Keratinocyte (primary cell): Measurements from ENCODE around the gene ABR. TPM values are rescaled to one million over a fixed set of nuclear protein-coding genes. Genes with fewer than 3 reads are reported as not detected.

ENCODE experiments used
- DNase-seq: peaks from one replicate; pipeline ENCODE4 v3.0.0-alpha.2; 2011; ENCODE audit warnings: low read depth, missing footprints, low spot score
- FAIRE-seq: peaks from 2 replicates; lab custom pipeline; 2011; peaks lifted over from hg19 to GRCh38; lab: Jason Lieb, UNC
- H2AFZ ChIP-seq: 2 replicates; pipeline ENCODE4 v1.6.0; 2012; ENCODE audit warnings: low read length, control low read depth, inconsistent platforms; ENCODE audit not compliant: control insufficient read depth
- H3K27ac ChIP-seq: 2 replicates; pipeline ENCODE4 v1.5.1; 2011; ENCODE audit warnings: low read length; ENCODE audit not compliant: control insufficient read depth, insufficient read depth
- H3K27me3 ChIP-seq: 3 replicates; pipeline ENCODE4 v1.6.0; 2011; ENCODE audit warnings: low read length; ENCODE audit not compliant: control insufficient read depth, insufficient read depth; ENCODE audit errors: extremely low read depth
- H3K36me3 ChIP-seq, 2 experiments: 2 replicates in 1 of 2; 3 replicates in 1 of 2; pipeline ENCODE4 v1.5.1; 2011; ENCODE audit warnings: low read length in 2 of 2, mild to moderate bottlenecking in 1 of 2; ENCODE audit not compliant: control insufficient read depth in 2 of 2, insufficient read depth in 2 of 2; ENCODE audit errors: extremely low read depth in 1 of 2
- H3K4me1 ChIP-seq: 3 replicates; pipeline ENCODE4 v1.5.1; 2011; ENCODE audit warnings: low read length; ENCODE audit not compliant: control insufficient read depth, insufficient read depth; ENCODE audit errors: extremely low read depth
- H3K4me2 ChIP-seq: 3 replicates; pipeline ENCODE4 v1.6.0; 2011; ENCODE audit warnings: low read depth, low read length; ENCODE audit not compliant: control insufficient read depth, insufficient read depth; ENCODE audit errors: extremely low read depth
- H3K4me3 ChIP-seq, 3 experiments: fragments of 200-600 bp in 1 of 3; sonication (generic) in 1 of 3; 2 replicates in 2 of 3; 3 replicates in 1 of 3; pipeline ENCODE4 v1.5.1; 2011 to 2016; ENCODE audit warnings: low read length in 3 of 3, mild to moderate bottlenecking in 3 of 3, control low read depth in 2 of 3, inconsistent platforms in 1 of 3, low read depth in 1 of 3, mixed read lengths in 1 of 3, mixed run types in 1 of 3, moderate library complexity in 1 of 3; ENCODE audit not compliant: control insufficient read depth in 2 of 3, insufficient read depth in 2 of 3; ENCODE audit errors: extremely low read depth in 1 of 3
- H3K79me2 ChIP-seq: 2 replicates; pipeline ENCODE4 v1.6.0; 2012; ENCODE audit warnings: low read length; ENCODE audit not compliant: control insufficient read depth, insufficient read depth
- H3K9ac ChIP-seq: 3 replicates; pipeline ENCODE4 v1.6.0; 2011; ENCODE audit warnings: low read length; ENCODE audit not compliant: control insufficient read depth, insufficient read depth; ENCODE audit errors: extremely low read depth
- H3K9me1 ChIP-seq: 3 replicates; pipeline ENCODE4 v1.6.0; 2011; ENCODE audit warnings: low read length; ENCODE audit not compliant: control insufficient read depth, insufficient read depth; ENCODE audit errors: extremely low read depth
- H3K9me3 ChIP-seq: 2 replicates; pipeline ENCODE4 v1.5.1; 2012; ENCODE audit warnings: low read depth, low read length; ENCODE audit not compliant: control insufficient read depth
- H4K20me1 ChIP-seq: 3 replicates; pipeline ENCODE4 v1.6.0; 2011; ENCODE audit warnings: low read length; ENCODE audit not compliant: control insufficient read depth, insufficient read depth; ENCODE audit errors: extremely low read depth
- EZH2 ChIP-seq: IDR thresholded peaks from one replicate; pipeline ENCODE4 v1.6.1; 2012; ENCODE audit warnings: inconsistent platforms, mild to moderate bottlenecking, low read length, moderate library complexity
- dilution Hi-C: fragments of 300-500 bp; cut with MboI; formaldehyde crosslinking; loops from one replicate; pipeline ENCODE4 v1.7.0; 2020; ENCODE audit warnings: low sequenced_read_pairs; ENCODE audit not compliant: extremely low pct_ligation_motif_present
- polyA plus RNA-seq, 5 experiments: library from polyadenylated mRNA; depleted of rRNA in 3 of 5; stranded (reverse) in 3 of 5; stranded (forward) in 1 of 5; unstranded in 1 of 5; fragments of >200 nt; gene quantifications; 1 replicate in 1 of 5; 2 replicates in 3 of 5; 3 replicates in 1 of 5; pipeline versions ENCODE4 v1.2.1 to v1.2.3, GENCODE V29; 2011 to 2012; ENCODE audit warnings: missing spikeins in 2 of 5, low read depth in 1 of 5, low replicate concordance in 1 of 5
- TF ChIP-seq, protein P1 (sequence below), 3 experiments: IDR thresholded peaks in 1 of 3; conservative IDR thresholded peaks in 1 of 3; optimal IDR thresholded peaks in 1 of 3; 2 replicates in 2 of 3; 3 replicates in 1 of 3; pipeline versions ENCODE3 to v1.5.1; 2011; ENCODE audit warnings: low read length in 3 of 3, mild to moderate bottlenecking in 3 of 3, moderate library complexity in 2 of 3, control low read depth in 1 of 3, inconsistent platforms in 1 of 3; ENCODE audit not compliant: insufficient read depth in 2 of 3; ENCODE audit errors: extremely low read depth in 1 of 3

Gene ABR
- polyA plus RNA-seq, 1 donor (not counting 4 experiments of a cell fraction or from before 2014, with no cell fraction given), result 17.3 TPM

DNA sequence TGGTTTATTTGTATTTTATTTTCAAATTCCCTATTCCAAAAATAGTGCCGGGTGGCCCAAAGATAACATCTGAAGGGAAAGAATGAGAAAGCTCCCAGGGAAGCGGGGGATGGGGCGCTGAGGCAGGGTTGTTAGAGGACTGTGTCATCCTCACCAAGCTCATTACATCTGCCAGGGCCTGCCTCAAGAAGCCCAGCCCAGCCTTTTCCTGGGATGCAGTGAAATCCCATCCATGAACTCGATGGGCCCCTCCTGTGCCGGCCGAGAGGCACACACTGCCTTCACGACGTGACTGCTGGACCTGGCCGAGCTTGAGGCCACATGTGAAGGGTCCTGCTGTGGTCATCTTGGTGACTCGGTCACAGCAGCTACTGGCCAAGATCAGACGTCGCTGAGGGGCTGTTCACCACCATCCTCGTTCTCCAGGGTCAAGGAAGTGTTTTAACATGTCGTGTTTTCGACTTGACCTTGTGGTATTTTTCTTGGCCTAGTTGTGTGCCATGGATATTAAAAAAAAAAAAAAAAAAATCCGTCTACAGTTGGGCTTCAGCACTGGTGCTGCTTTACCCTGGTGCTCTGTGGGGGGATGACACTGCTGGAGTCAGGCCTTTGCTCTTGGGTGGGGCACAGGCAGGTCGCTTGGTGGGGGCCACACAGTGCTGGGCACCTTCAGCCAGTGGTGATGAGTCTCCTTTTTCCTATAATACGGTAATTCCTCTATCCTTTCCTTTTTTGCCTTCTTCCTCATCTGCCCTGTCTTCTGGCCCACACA is 178.0 kb downstream of the ABR start:
- DNase-seq (no peak), FAIRE-seq (peak; percentile 81)
- no peaks in the 10 kb centered on the region for H3K9me3 ChIP-seq
- peaks cover 7% of the 10 kb centered on the region for H4K20me1 ChIP-seq
- TF ChIP-seq, protein P1, sequence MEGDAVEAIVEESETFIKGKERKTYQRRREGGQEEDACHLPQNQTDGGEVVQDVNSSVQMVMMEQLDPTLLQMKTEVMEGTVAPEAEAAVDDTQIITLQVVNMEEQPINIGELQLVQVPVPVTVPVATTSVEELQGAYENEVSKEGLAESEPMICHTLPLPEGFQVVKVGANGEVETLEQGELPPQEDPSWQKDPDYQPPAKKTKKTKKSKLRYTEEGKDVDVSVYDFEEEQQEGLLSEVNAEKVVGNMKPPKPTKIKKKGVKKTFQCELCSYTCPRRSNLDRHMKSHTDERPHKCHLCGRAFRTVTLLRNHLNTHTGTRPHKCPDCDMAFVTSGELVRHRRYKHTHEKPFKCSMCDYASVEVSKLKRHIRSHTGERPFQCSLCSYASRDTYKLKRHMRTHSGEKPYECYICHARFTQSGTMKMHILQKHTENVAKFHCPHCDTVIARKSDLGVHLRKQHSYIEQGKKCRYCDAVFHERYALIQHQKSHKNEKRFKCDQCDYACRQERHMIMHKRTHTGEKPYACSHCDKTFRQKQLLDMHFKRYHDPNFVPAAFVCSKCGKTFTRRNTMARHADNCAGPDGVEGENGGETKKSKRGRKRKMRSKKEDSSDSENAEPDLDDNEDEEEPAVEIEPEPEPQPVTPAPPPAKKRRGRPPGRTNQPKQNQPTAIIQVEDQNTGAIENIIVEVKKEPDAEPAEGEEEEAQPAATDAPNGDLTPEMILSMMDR (optimal IDR thresholded peaks at IDR 0.05 in 1 of 3, IDR thresholded peaks at IDR 0.05 in 1 of 3, conservative IDR thresholded peaks at IDR 0.05 in 1 of 3; ENCODE audit: extremely low read depth in 1 of 3, insufficient read depth in 2 of 3, low read length in 3 of 3), result no peak
- TF ChIP-seq EZH2, result no peak
- dilution Hi-C loops, result no loop called here
- H3K27me3 ChIP-seq, result no peaks in the 10 kb centered on the region
- peaks cover 19 to 38% of the 10 kb centered on the region in 2 experiments for H3K36me3 ChIP-seq
- peaks cover 26% of the 10 kb centered on the region for H3K79me2 ChIP-seq
- H3K4me1 ChIP-seq, result peaks cover 41% of the 10 kb centered on the region
- no peaks in the 10 kb centered on the region for H3K9me1 ChIP-seq
- no peak overlapping the region for H3K9ac ChIP-seq
- H3K4me2 ChIP-seq, result no peak overlapping the region
- no peak overlapping the region for H2AFZ ChIP-seq
- peak overlapping the region; percentile 27 for H3K27ac ChIP-seq
- no peak overlapping the region for H3K4me3 ChIP-seq

GRCh38 chr17:1000597-1001461 is 179.0 kb downstream of the ABR start:
- no peak overlapping the region for H3K9ac ChIP-seq
- no peaks in the 10 kb centered on the region for H3K9me3 ChIP-seq
- no peak overlapping the region for H3K4me3 ChIP-seq
- no peak overlapping the region for H3K4me2 ChIP-seq
- peaks cover 7% of the 10 kb centered on the region for H4K20me1 ChIP-seq
- TF ChIP-seq, protein P1 (optimal IDR thresholded peaks at IDR 0.05 in 1 of 3, IDR thresholded peaks at IDR 0.05 in 1 of 3, conservative IDR thresholded peaks at IDR 0.05 in 1 of 3; ENCODE audit: extremely low read depth in 1 of 3, insufficient read depth in 2 of 3, low read length in 3 of 3), result no peak
- TF ChIP-seq EZH2, result no peak
- no peaks in the 10 kb centered on the region for H3K27me3 ChIP-seq
- FAIRE-seq, result no peak
- DNase-seq, result no peak
- peaks cover 26% of the 10 kb centered on the region for H3K79me2 ChIP-seq
- no peak overlapping the region for H3K27ac ChIP-seq
- H3K36me3 ChIP-seq, result peaks cover 19 to 38% of the 10 kb centered on the region in 2 experiments
- dilution Hi-C loops, result no loop called here
- H3K4me1 ChIP-seq, result peaks cover 35% of the 10 kb centered on the region
- H2AFZ ChIP-seq, result no peak overlapping the region
- no peaks in the 10 kb centered on the region for H3K9me1 ChIP-seq
